HG02943 (cell line): ENCODE measurements around the gene CFAP61.
"Not testable (repeated sequence)": the region's sequence is repeated elsewhere in the genome, so short reads cannot be mapped to it uniquely, and the experiment has no call there.

Source experiments
- ATAC-seq: cut with Tn5 transposase; IDR thresholded peaks from one replicate; pipeline ENCODE4 v1.9.1; 2021; ENCODE audit warnings: mild to moderate bottlenecking, low read depth, moderate library complexity; ENCODE audit not compliant: unreplicated experiment

CFAP61 gene

GRCh38 chr20:20089018-20089417 lies 36.7 kb downstream of the CFAP61 start:
- no peak for ATAC-seq

- no peak for ATAC-seq
Observed at GRCh38 chr20:20089939-20090338, 37.6 kb downstream of the CFAP61 start.

GRCh38 chr20:20092827-20093226 lies 40.5 kb downstream of the CFAP61 start:
- ATAC-seq = no peak

GRCh38 chr20:20094410-20094809 lies 42.1 kb downstream of the CFAP61 start:
- no peak for ATAC-seq

GRCh38 chr20:20095114-20095872 lies 43.0 kb downstream of the CFAP61 start:
- no peak for ATAC-seq

- ATAC-seq = no peak
Observed at GRCh38 chr20:20096421-20096820, 44.1 kb downstream of the CFAP61 start.

- ATAC-seq = no peak
Observed at GRCh38 chr20:20100881-20101280, 48.5 kb downstream of the CFAP61 start.

GRCh38 chr20:20102163-20102562 lies 49.8 kb downstream of the CFAP61 start:
- ATAC-seq = no peak

- ATAC-seq = no peak
Observed at GRCh38 chr20:20102716-20103258, 50.5 kb downstream of the CFAP61 start.

- no peak for ATAC-seq
Observed at GRCh38 chr20:20103486-20103885, 51.2 kb downstream of the CFAP61 start.

- ATAC-seq = not testable (repeated sequence)
Observed at GRCh38 chr20:20123187-20123586, 70.9 kb downstream of the CFAP61 start.

- ATAC-seq = no peak
Observed at GRCh38 chr20:20130399-20130798, 78.1 kb downstream of the CFAP61 start.

GRCh38 chr20:20134941-20135575 lies 82.7 kb downstream of the CFAP61 start:
- ATAC-seq = no peak

GRCh38 chr20:20136313-20136712 lies 84.0 kb downstream of the CFAP61 start:
- no peak for ATAC-seq

- ATAC-seq = no peak
Observed at GRCh38 chr20:20137851-20138250, 85.5 kb downstream of the CFAP61 start.

- no peak for ATAC-seq
Observed at GRCh38 chr20:20138301-20139064, 86.2 kb downstream of the CFAP61 start.

- no peak for ATAC-seq
Observed at GRCh38 chr20:20139403-20139802, 87.1 kb downstream of the CFAP61 start.

- no peak for ATAC-seq
Observed at GRCh38 chr20:20143165-20143564, 90.8 kb downstream of the CFAP61 start.

GRCh38 chr20:20143646-20144045 lies 91.3 kb downstream of the CFAP61 start:
- ATAC-seq = no peak

GRCh38 chr20:20148779-20149178 lies 96.4 kb downstream of the CFAP61 start:
- no peak for ATAC-seq

GRCh38 chr20:20150241-20150640 lies 97.9 kb downstream of the CFAP61 start:
- ATAC-seq = no peak
